H1 (cell line): ENCODE data around the gene OR5H6. TPM values are rescaled to one million over a fixed set of nuclear protein-coding genes. Genes with fewer than 3 reads are reported as not detected.

Source experiments
- NRF1 ChIP-seq: IDR thresholded peaks from 2 replicates; pipeline ENCODE4 v1.6.1; 2011; ENCODE audit warnings: mild to moderate bottlenecking, low read depth, low read length, improper control_type of control experiment
- POLR2AphosphoS5 ChIP-seq: IDR thresholded peaks from 2 replicates; pipeline ENCODE4 v1.6.1; 2011; ENCODE audit warnings: low read depth, low read length
- SP1 ChIP-seq: IDR thresholded peaks from 2 replicates; pipeline ENCODE4 v1.6.1; 2011; ENCODE audit warnings: low read depth, low read length
- TCF12 ChIP-seq: IDR thresholded peaks from 2 replicates; pipeline ENCODE4 v1.6.1; 2011; ENCODE audit warnings: low read depth, mild to moderate bottlenecking, low read length
- polyA plus RNA-seq, 7 experiments: library from polyadenylated mRNA; depleted of rRNA in 3 of 7; stranded (reverse) in 5 of 7; unstranded in 2 of 7; fragments of >200 nt in 5 of 7; fragments of 200-250 nt in 2 of 7; gene quantifications; 1 replicate in 5 of 7; 2 replicates in 1 of 7; 4 replicates in 1 of 7; pipeline versions ENCODE4 v1.2.1 to v1.2.3, GENCODE V29; 2011 to 2013; ENCODE audit warnings: missing spikeins in 2 of 7, mixed read lengths in 2 of 7
- total RNA-seq: library from RNA; stranded (reverse); fragmentation: NEBNext Ultra II Directional; extraction: Animal tissue kit (Norgen Biotek cat#: 25700); gene quantifications from 2 replicates; pipeline ENCODE4 v1.2.1, GENCODE V29; 2021

OR5H6 gene
- total and polyA plus RNA-seq, 2 of the 8 experiments (the other 6 are each of a cell fraction or from before 2014, with no cell fraction given): 0.06 TPM; not detected in 1

DNA sequence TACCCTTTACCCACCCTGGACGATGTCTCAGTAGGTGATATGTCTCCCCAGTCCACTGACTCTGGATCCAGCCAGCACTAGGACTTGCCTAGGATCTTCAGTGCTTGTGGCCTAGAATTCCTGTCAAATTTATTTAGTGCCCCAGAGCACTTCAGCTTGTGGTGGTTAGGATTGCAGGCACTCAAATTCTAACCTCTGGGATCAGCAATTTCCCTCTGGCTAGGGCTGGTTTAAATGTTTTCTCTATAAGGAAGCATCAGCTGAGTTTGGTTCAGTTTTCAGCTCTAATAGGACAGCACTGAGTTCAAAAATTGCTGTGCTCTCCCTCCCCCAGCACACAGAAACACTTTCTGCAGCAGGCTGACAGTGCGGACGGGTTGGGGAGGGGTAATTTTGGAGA lies 8.1 kb downstream of the OR5H6 start (continued):
- TF ChIP-seq POLR2AphosphoS5 (no peak), SP1 (no peak), TCF12 (no peak), NRF1 (no peak)
